Spleen (tissue), 13 donors: ENCODE data around the gene GOLGA8B. TPM values are rescaled to one million over a fixed set of nuclear protein-coding genes. Genes with fewer than 3 reads are reported as not detected.
"Not testable (repeated sequence)": the region's sequence is repeated elsewhere in the genome, so short reads cannot be mapped to it uniquely, and the experiment has no call there.

Experiments
- DNase-seq: peaks from one replicate; pipeline ENCODE4 v3.0.0-alpha.2; 2020
- H3K27ac ChIP-seq, 8 donors: fragments of 200-600 bp; sonication (generic) in 7 of 8; 1 replicate in 4 of 8; 2 replicates in 4 of 8; pipeline versions ENCODE4 v1.5.0 to v1.8.0; 2016 to 2021; ENCODE audit warnings: inconsistent platforms in 4 of 8, mild to moderate bottlenecking in 4 of 8, moderate library complexity in 1 of 8
- H3K27me3 ChIP-seq, 7 donors: fragments of 200-600 bp; sonication (generic) in 6 of 7; replicated peaks in 1 of 7; 1 replicate in 4 of 7; 2 replicates in 3 of 7; pipeline versions ENCODE4 v1.5.0 to v1.8.0; 2016 to 2021; ENCODE audit warnings: inconsistent platforms in 3 of 7, mild to moderate bottlenecking in 1 of 7
- H3K36me3 ChIP-seq, 6 donors: fragments of 200-600 bp; sonication (generic) in 5 of 6; 1 replicate in 4 of 6; 2 replicates in 2 of 6; pipeline versions ENCODE4 v1.5.0 to v1.8.0; 2016 to 2021; ENCODE audit warnings: inconsistent platforms in 2 of 6
- H3K4me1 ChIP-seq, 6 donors: fragments of 200-600 bp; sonication (generic) in 5 of 6; 1 replicate in 3 of 6; 2 replicates in 3 of 6; pipeline versions ENCODE4 v1.5.0 to v1.8.0; 2016 to 2021; ENCODE audit warnings: inconsistent platforms in 3 of 6
- H3K4me3 ChIP-seq, 8 donors: fragments of 200-600 bp; sonication (generic) in 7 of 8; 1 replicate in 4 of 8; 2 replicates in 4 of 8; pipeline versions ENCODE4 v1.5.0 to v1.8.0; 2016 to 2021; ENCODE audit warnings: inconsistent platforms in 4 of 8, mild to moderate bottlenecking in 4 of 8, moderate library complexity in 2 of 8
- H3K9me3 ChIP-seq, 8 donors: fragments of 200-600 bp; sonication (generic) in 7 of 8; 1 replicate in 4 of 8; 2 replicates in 4 of 8; pipeline versions ENCODE4 v1.5.0 to v1.8.0; 2016 to 2021; ENCODE audit warnings: inconsistent platforms in 4 of 8
- CTCF ChIP-seq, 11 experiments: fragments of 200-600 bp in 7 of 11; fragments of 450-650 bp in 4 of 11; sonication (generic) in 4 of 11; IDR thresholded peaks in 8 of 11; conservative IDR thresholded peaks in 3 of 11; 1 replicate in 7 of 11; 2 replicates in 4 of 11; pipeline versions ENCODE4 v1.4.0 to v1.8.0; 2016 to 2021; ENCODE audit warnings: antibody characterized with exemption in 11 of 11, inconsistent platforms in 4 of 11, mild to moderate bottlenecking in 1 of 11
- POLR2A ChIP-seq, 3 donors: fragments of 450-650 bp; IDR thresholded peaks; one replicate each; pipeline ENCODE4 v1.5.1; 2017; ENCODE audit warnings: antibody characterized with exemption in 3 of 3, mild to moderate bottlenecking in 1 of 3
- POLR2AphosphoS5 ChIP-seq, 3 donors: sonication (generic); formaldehyde crosslinking; IDR thresholded peaks; one replicate each; pipeline ENCODE4 v1.5.1; 2017; ENCODE audit warnings: antibody characterized with exemption in 3 of 3
- WGBS, 5 donors: extraction: QIAGEN DNeasy Blood & Tissue Kit in 3 of 5; methylation state at CpG; one replicate each; pipeline versions ENCODE4 v1.1.5 to v1.1.7; 2013 to 2018; 5-methylcytosine and 5-hydroxymethylcytosine counted together
- intact Hi-C: fragments of 100-400 bp; cut with DNase I; formaldehyde crosslinking; loops from one replicate; pipeline ENCODE4 v1.15.0; 2023; ENCODE audit warnings: low total_unique reads
- long read RNA-seq, 2 donors: transcript quantifications; one replicate each; lab custom pipeline, GENCODE V29; 2026
- polyA plus RNA-seq, 3 donors: library from polyadenylated mRNA; stranded (reverse); fragments of 200-250 nt; gene quantifications; one replicate each; pipeline ENCODE4 v1.2.1, GENCODE V29; 2013
- total RNA-seq, 7 donors: library from RNA; depleted of rRNA in 3 of 7; stranded (reverse); fragments of >200 nt in 3 of 7; fragmentation: NEBNext Ultra II Directional in 4 of 7; extraction: Animal tissue kit (Norgen Biotek cat#: 25700) in 4 of 7; gene quantifications; one replicate each; pipeline versions ENCODE4 v1.1.0 to v1.2.1, GENCODE V29; 2016 to 2021
- donor health status: healthy with polysubstance abuse.
- donor health status: DM: no; HTN: no; CAD: no; lungs with moderate emphysema.
- donor health status: DM: no; HTN: no; CAD: no.
- donor health status: Bipolar disorder and iron deficiency.
- donor health status: healthy.
- donor health status: DM: no; HTN: no; CAD: no.
- donor health status: DM: yes; HTN: yes; CAD: no.

The GOLGA8B gene
- total RNA-seq (100 to 1,000 TPM in 5 of 7 donors, 10 to 100 TPM in 2; 49.1 to 155 (median 115) TPM), polyA plus RNA-seq (100 to 1,000 TPM in 1 of 3 donors, 10 to 100 TPM in 2; 23.2 to 135 (median 86.1) TPM)
- long read RNA-seq, donor 1: 0 reads
- long read RNA-seq, donor 2: 0 reads

- peaks cover 0 to 20% (median 0%) of the 10 kb centered on the region in 7 donors for H3K27me3 ChIP-seq
- H3K4me1 ChIP-seq: peaks cover 7 to 41% (median 26%) of the 10 kb centered on the region in 6 donors
- WGBS, 5 donors: 1 to 11% (median 1%) methylated on average over 5 to 101 of the region's 101 CpGs
- peak within 1 kb of the TSS in 7 of 8 donors; percentile 3 to 83 (median 58) for H3K27ac ChIP-seq
- intact Hi-C loops: loop anchor here (10.0 kb wide), 2 partner anchors 239 to 339 kb away; partner anchors contain the start of genes NOP10 and NUTM1
- no peaks in the 10 kb centered on the region for H3K36me3 ChIP-seq
- peak within 1 kb of the TSS; percentile 75 to 95 (median 86) for H3K4me3 ChIP-seq
- peak; percentile 93 for DNase-seq
- TF ChIP-seq CTCF (IDR thresholded peaks at IDR 0.05 in 8 of 11, conservative IDR thresholded peaks at IDR 0.05 in 3 of 11): no peak
- peak; percentile 82 to 85 (median 84) for TF ChIP-seq POLR2AphosphoS5 (IDR thresholded peaks at IDR 0.05)
- no peaks in the 10 kb centered on the region for H3K9me3 ChIP-seq
Measured at GRCh38 chr15:34583399-34584329, at the start of gene GOLGA8B. Gene GOLGA8B (minus strand): TSS chr15:34583651. CDS start chr15:34535912, 47,739 bp downstream.

- H3K4me1 ChIP-seq, H3K27ac ChIP-seq, H3K27me3 ChIP-seq, H3K4me3 ChIP-seq, H3K36me3 ChIP-seq, intact Hi-C loops, DNase-seq: not testable (repeated sequence)
- 78 to 97% (median 92%) methylated on average over 3 of the region's 3 CpGs for WGBS, 5 donors
- peaks cover 0 to 12% (median 0%) of the 10 kb centered on the region in 8 donors for H3K9me3 ChIP-seq
Measured at GRCh38 chr15:34633165-34633564, 49.7 kb upstream of the GOLGA8B start.

- no peaks in the 10 kb centered on the region for H3K4me1 ChIP-seq
- DNase-seq: no peak
- TF ChIP-seq POLR2AphosphoS5 (IDR thresholded peaks at IDR 0.05) (no peak), POLR2A (IDR thresholded peaks at IDR 0.05) (no peak), CTCF (IDR thresholded peaks at IDR 0.05 in 8 of 11, conservative IDR thresholded peaks at IDR 0.05 in 3 of 11) (no peak)
- H3K27ac ChIP-seq: no peak overlapping the region
- intact Hi-C loops: loop anchor here (10.0 kb wide), 1 partner anchor 296 kb away; no protein-coding TSS in a partner anchor
- peaks cover 0 to 20% (median 0%) of the 10 kb centered on the region in 8 donors for H3K9me3 ChIP-seq
- H3K4me3 ChIP-seq: no peak overlapping the region
- 69 to 86% (median 78%) methylated on average over 2 of the region's 2 CpGs for WGBS, 5 donors
- H3K36me3 ChIP-seq: no peaks in the 10 kb centered on the region
- H3K27me3 ChIP-seq: peaks cover 0 to 14% (median 0%) of the 10 kb centered on the region in 7 donors
Measured at GRCh38 chr15:34628577-34629152, 45.2 kb upstream of the GOLGA8B start.

GRCh38 chr15:34625007-34625406 lies 41.6 kb upstream of the GOLGA8B start:
- Histone ChIP-seq H3K9me3 (peaks cover 0 to 9% (median 0%) of the 10 kb centered on the region in 8 donors), H3K36me3 (no peaks in the 10 kb centered on the region), H3K4me3 (no peak overlapping the region), H3K27ac (no peak overlapping the region), H3K4me1 (peaks cover 0 to 12% (median 6%) of the 10 kb centered on the region in 6 donors), H3K27me3 (peaks cover 0 to 22% (median 0%) of the 10 kb centered on the region in 7 donors)
- TF ChIP-seq POLR2AphosphoS5 (IDR thresholded peaks at IDR 0.05): no peak
- no peak for TF ChIP-seq CTCF (IDR thresholded peaks at IDR 0.05 in 8 of 11, conservative IDR thresholded peaks at IDR 0.05 in 3 of 11)
- TF ChIP-seq POLR2A (IDR thresholded peaks at IDR 0.05): no peak
- WGBS, 5 donors: 84 to 93% (median 87%) methylated on average over 5 of the region's 5 CpGs
- intact Hi-C loops: loop anchor here (10.0 kb wide), 1 partner anchor 300 kb away; no protein-coding TSS in a partner anchor
- no peak for DNase-seq
